ENCODE measurements around the gene ARMH1. TPM values are rescaled to one million over a fixed set of nuclear protein-coding genes. Genes with fewer than 3 reads are reported as not detected.
A peak's percentile ranks its signal among the peaks of the same experiment; 100 is the strongest.

The ARMH1 gene
- total RNA-seq, 6 donors from 2014 or later, result 4.6 to 29.3 (median 13.0) TPM

DNA sequence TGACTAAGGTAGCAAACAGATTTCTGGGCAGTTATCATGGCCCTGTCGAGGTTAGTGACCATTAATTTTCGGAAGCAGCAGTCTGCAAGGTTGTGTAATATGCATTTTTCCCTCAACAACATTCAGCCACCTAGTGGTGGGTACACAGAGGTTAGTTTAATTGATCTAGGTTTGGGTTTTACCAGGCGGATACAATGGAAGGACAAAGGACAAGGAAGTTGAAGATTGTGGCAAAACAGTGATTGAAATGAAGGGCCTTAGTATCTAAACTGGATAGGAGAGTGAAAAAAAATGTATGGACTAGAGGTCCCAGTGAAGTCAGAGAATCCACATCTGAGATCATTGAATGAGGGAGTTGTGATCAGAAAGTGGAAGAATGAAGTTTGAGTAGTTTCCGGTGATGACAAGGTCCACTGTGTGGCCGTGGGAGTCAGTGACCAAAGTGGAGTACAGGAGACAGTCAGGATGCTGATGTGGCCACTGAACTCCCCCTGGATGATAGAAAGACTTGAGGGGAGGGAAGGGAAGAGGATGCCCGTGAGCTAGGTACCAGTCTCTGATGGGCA lies 2.8 kb downstream of the ARMH1 start:
- TF ChIP-seq POLR2AphosphoS5 (IDR thresholded peaks at IDR 0.05) (no peak), EP300 (IDR thresholded peaks at IDR 0.05) (no peak), POLR2A (IDR thresholded peaks at IDR 0.05) (no peak)
- TF ChIP-seq, protein P1, sequence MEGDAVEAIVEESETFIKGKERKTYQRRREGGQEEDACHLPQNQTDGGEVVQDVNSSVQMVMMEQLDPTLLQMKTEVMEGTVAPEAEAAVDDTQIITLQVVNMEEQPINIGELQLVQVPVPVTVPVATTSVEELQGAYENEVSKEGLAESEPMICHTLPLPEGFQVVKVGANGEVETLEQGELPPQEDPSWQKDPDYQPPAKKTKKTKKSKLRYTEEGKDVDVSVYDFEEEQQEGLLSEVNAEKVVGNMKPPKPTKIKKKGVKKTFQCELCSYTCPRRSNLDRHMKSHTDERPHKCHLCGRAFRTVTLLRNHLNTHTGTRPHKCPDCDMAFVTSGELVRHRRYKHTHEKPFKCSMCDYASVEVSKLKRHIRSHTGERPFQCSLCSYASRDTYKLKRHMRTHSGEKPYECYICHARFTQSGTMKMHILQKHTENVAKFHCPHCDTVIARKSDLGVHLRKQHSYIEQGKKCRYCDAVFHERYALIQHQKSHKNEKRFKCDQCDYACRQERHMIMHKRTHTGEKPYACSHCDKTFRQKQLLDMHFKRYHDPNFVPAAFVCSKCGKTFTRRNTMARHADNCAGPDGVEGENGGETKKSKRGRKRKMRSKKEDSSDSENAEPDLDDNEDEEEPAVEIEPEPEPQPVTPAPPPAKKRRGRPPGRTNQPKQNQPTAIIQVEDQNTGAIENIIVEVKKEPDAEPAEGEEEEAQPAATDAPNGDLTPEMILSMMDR (IDR thresholded peaks at IDR 0.05), result peak in 5 of 6 experiments; percentile 23 to 66 (median 58)
- Histone ChIP-seq H3K27me3 (no peaks in the 10 kb centered on the region), H3K36me3 (no peaks in the 10 kb centered on the region), H3K4me3 (no peak overlapping the region), H3K27ac (peak overlapping the region; percentile 56 to 98 (median 84)), H3K9me3 (no peaks in the 10 kb centered on the region), H3K4me1 (peaks cover 32 to 49% (median 43%) of the 10 kb centered on the region in 4 donors)
- ATAC-seq (ENCODE audit: low FRiP score in 2 of 2), result no peak
- 46 to 55% methylated on average over 6 of the region's 6 CpGs for WGBS, 2 donors
- DNase-seq, result no peak

DNA sequence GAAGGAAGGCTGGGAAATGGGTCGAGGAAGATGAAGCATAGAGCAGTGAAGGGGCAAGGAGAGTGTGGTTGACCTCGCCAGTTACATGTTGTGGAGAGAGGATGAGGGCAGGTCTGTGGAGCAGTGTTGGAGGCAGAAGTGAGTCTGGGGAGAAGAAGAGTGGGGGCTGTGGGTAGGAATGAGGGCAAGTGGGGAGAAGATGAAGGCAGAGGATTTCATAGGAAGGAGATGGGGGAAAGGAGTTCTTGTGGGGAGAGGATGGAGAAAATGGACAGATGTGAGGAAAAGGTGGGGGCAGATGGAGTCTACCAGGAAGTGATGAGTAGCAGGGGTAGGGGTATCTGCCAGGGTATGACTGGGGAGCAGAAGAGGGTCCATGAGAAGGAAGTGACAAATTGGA lies 3.6 kb downstream of the ARMH1 start:
- Histone ChIP-seq H3K9me3 (no peaks in the 10 kb centered on the region), H3K36me3 (no peaks in the 10 kb centered on the region), H3K27ac (peak overlapping the region in 1 of 4 donors; percentile 97), H3K4me1 (peaks cover 25 to 45% (median 34%) of the 10 kb centered on the region in 4 donors), H3K27me3 (no peaks in the 10 kb centered on the region), H3K4me3 (no peak overlapping the region)
- TF ChIP-seq, protein P1 (IDR thresholded peaks at IDR 0.05), result no peak
- no peak for TF ChIP-seq EP300 (IDR thresholded peaks at IDR 0.05)
- TF ChIP-seq POLR2AphosphoS5 (IDR thresholded peaks at IDR 0.05), result no peak
- TF ChIP-seq POLR2A (IDR thresholded peaks at IDR 0.05), result no peak
- ATAC-seq (ENCODE audit: low FRiP score in 2 of 2) (no peak), DNase-seq (no peak)
- 80 to 92% methylated on average over 2 of the region's 2 CpGs for WGBS, 2 donors

DNA sequence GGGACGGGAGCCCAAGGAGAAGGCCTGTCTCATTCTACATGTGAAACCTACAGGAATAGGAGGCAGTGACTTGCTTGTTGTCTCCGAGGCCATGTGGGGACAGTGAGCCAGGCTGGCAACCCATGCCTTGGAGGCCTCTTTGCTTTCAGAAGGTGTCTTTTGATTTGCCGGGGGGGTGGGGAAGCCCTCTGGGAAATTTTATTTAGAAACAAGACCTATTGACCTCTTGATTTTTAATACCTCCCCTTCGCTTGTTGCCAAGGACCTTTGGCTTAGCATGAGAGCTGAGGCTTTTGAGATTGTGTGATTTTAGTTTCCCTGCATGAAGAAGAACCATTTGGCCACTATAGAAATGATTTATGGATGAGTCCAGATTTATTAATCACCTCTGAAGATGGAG lies 4.1 kb downstream of the ARMH1 start:
- H3K27ac ChIP-seq, result no peak overlapping the region
- ATAC-seq (ENCODE audit: low FRiP score in 2 of 2), result no peak
- TF ChIP-seq POLR2A (IDR thresholded peaks at IDR 0.05) (no peak), POLR2AphosphoS5 (IDR thresholded peaks at IDR 0.05) (no peak), EP300 (IDR thresholded peaks at IDR 0.05) (no peak)
- TF ChIP-seq, protein P1 (IDR thresholded peaks at IDR 0.05), result no peak
- DNase-seq, result no peak
- 82 to 87% methylated on average over 4 of the region's 4 CpGs for WGBS, 2 donors
- no peaks in the 10 kb centered on the region for H3K9me3 ChIP-seq
- H3K27me3 ChIP-seq, result no peaks in the 10 kb centered on the region
- no peaks in the 10 kb centered on the region for H3K36me3 ChIP-seq
- H3K4me1 ChIP-seq, result peaks cover 21 to 40% (median 29%) of the 10 kb centered on the region in 4 donors
- H3K4me3 ChIP-seq, result no peak overlapping the region

DNA sequence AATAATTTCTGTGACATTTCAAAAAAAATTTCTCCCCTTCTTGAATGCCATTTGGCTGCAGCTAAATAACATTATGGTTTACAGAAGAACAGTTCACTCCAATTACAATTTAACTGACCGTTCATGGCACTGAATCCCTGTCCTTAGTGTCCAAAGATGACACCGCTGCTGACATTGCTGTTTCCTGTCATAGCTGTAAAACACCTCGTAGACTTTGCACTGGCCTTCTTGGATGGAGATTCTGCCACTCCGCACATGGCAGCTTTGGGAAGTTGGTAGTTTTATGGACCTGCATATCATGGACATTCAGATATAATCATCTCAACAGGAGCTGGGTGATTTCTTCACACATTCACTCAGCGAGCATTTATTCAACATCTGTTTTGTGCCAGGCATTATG lies 5.0 kb downstream of the ARMH1 start:
- WGBS, 2 donors, result 85 to 94% methylated on average over 5 of the region's 5 CpGs
- TF ChIP-seq POLR2AphosphoS5 (IDR thresholded peaks at IDR 0.05), result no peak
- no peak for TF ChIP-seq POLR2A (IDR thresholded peaks at IDR 0.05)
- no peak for TF ChIP-seq EP300 (IDR thresholded peaks at IDR 0.05)
- TF ChIP-seq, protein P1 (IDR thresholded peaks at IDR 0.05), result no peak
- no peak for ATAC-seq (ENCODE audit: low FRiP score in 2 of 2)

More for the DNA sequence above, 5.0 kb downstream of the ARMH1 start:
- peaks cover 21 to 40% (median 28%) of the 10 kb centered on the region in 4 donors for H3K4me1 ChIP-seq
- no peak overlapping the region for H3K27ac ChIP-seq
- H3K27me3 ChIP-seq, result no peaks in the 10 kb centered on the region
- H3K36me3 ChIP-seq, result no peaks in the 10 kb centered on the region
- no peaks in the 10 kb centered on the region for H3K9me3 ChIP-seq
- no peak for DNase-seq
- no peak overlapping the region for H3K4me3 ChIP-seq
